HEK293 (cell line): Measurements from ENCODE around the gene PALD1.

Source experiments
- KLF16 ChIP-seq: fragments of 450-650 bp; formaldehyde crosslinking; IDR thresholded peaks from 2 replicates; pipeline ENCODE4 v1.5.1; 2017; ENCODE audit warnings: missing biosample characterization, missing genetic modification characterization
- OSR2 ChIP-seq: fragments of 450-650 bp; formaldehyde crosslinking; IDR thresholded peaks from 2 replicates; pipeline ENCODE4 v1.5.1; 2016; ENCODE audit warnings: missing biosample characterization, missing genetic modification characterization
- PRDM6 ChIP-seq: fragments of 450-650 bp; formaldehyde crosslinking; IDR thresholded peaks from 2 replicates; pipeline ENCODE4 v1.5.1; 2017; ENCODE audit warnings: missing biosample characterization, missing genetic modification characterization
- SP3 ChIP-seq: fragments of 450-650 bp; formaldehyde crosslinking; IDR thresholded peaks from 2 replicates; pipeline ENCODE4 v1.5.1; 2016; ENCODE audit warnings: missing biosample characterization, missing genetic modification characterization
- SP7 ChIP-seq: fragments of 450-650 bp; formaldehyde crosslinking; IDR thresholded peaks from 2 replicates; pipeline ENCODE4 v1.5.1; 2016; ENCODE audit warnings: missing biosample characterization, missing genetic modification characterization
- TSHZ1 ChIP-seq: fragments of 450-650 bp; formaldehyde crosslinking; IDR thresholded peaks from 2 replicates; pipeline ENCODE4 v1.5.1; 2016; ENCODE audit warnings: missing biosample characterization, missing genetic modification characterization, borderline replicate concordance
- YY1 ChIP-seq: fragments of 450-650 bp; formaldehyde crosslinking; IDR thresholded peaks from 2 replicates; pipeline ENCODE4 v1.5.1; 2018; ENCODE audit warnings: missing biosample characterization, missing genetic modification characterization
- ZBTB7A ChIP-seq: fragments of 450-650 bp; formaldehyde crosslinking; IDR thresholded peaks from 2 replicates; pipeline ENCODE4 v1.5.1; 2016; ENCODE audit warnings: low read depth, missing biosample characterization, missing genetic modification characterization
- ZFHX2 ChIP-seq: fragments of 450-650 bp; formaldehyde crosslinking; conservative IDR thresholded peaks from 2 replicates; pipeline ENCODE4 v1.5.1; 2016; ENCODE audit warnings: missing biosample characterization, missing genetic modification characterization
- ZFP3 ChIP-seq: fragments of 450-650 bp; formaldehyde crosslinking; IDR thresholded peaks from 2 replicates; pipeline ENCODE4 v1.5.1; 2016; ENCODE audit warnings: low read depth, missing biosample characterization, missing genetic modification characterization
- ZIC2 ChIP-seq: fragments of 450-650 bp; formaldehyde crosslinking; IDR thresholded peaks from 2 replicates; pipeline ENCODE4 v1.5.1; 2016; ENCODE audit warnings: missing biosample characterization, missing genetic modification characterization
- ZNF112 ChIP-seq: fragments of 450-650 bp; formaldehyde crosslinking; IDR thresholded peaks from 2 replicates; pipeline ENCODE4 v1.5.0; 2017; ENCODE audit warnings: missing biosample characterization, missing genetic modification characterization
- ZNF146 ChIP-seq: fragments of 450-650 bp; formaldehyde crosslinking; IDR thresholded peaks from 2 replicates; pipeline ENCODE4 v1.5.1; 2016; ENCODE audit warnings: missing biosample characterization, missing genetic modification characterization
- ZNF148 ChIP-seq: fragments of 450-650 bp; formaldehyde crosslinking; IDR thresholded peaks from 2 replicates; pipeline ENCODE4 v1.5.0; 2017; ENCODE audit warnings: missing biosample characterization, missing genetic modification characterization, borderline replicate concordance
- ZNF19 ChIP-seq: fragments of 450-650 bp; formaldehyde crosslinking; IDR thresholded peaks from 2 replicates; pipeline ENCODE4; 2016; ENCODE audit warnings: missing biosample characterization, missing genetic modification characterization, low read depth
- ZNF202 ChIP-seq: fragments of 450-650 bp; formaldehyde crosslinking; IDR thresholded peaks from 2 replicates; pipeline ENCODE4 v1.5.1; 2016; ENCODE audit warnings: missing biosample characterization, missing genetic modification characterization, borderline replicate concordance
- ZNF239 ChIP-seq: fragments of 450-650 bp; formaldehyde crosslinking; IDR thresholded peaks from 2 replicates; pipeline ENCODE4 v1.5.1; 2016; ENCODE audit warnings: missing biosample characterization, missing genetic modification characterization
- ZNF266 ChIP-seq: fragments of 450-650 bp; formaldehyde crosslinking; IDR thresholded peaks from 2 replicates; pipeline ENCODE4 v1.5.1; 2016; ENCODE audit warnings: missing biosample characterization, missing genetic modification characterization, low read depth
- ZNF404 ChIP-seq: fragments of 450-650 bp; formaldehyde crosslinking; IDR thresholded peaks from 2 replicates; pipeline ENCODE4 v1.5.1; 2017; ENCODE audit warnings: missing biosample characterization, missing genetic modification characterization
- ZNF560 ChIP-seq: fragments of 450-650 bp; formaldehyde crosslinking; IDR thresholded peaks from 2 replicates; pipeline ENCODE4 v1.5.1; 2017; ENCODE audit warnings: missing biosample characterization, missing genetic modification characterization, borderline replicate concordance
- ZNF610 ChIP-seq: fragments of 450-650 bp; formaldehyde crosslinking; IDR thresholded peaks from 2 replicates; pipeline ENCODE4 v1.5.1; 2016; ENCODE audit warnings: missing biosample characterization, missing genetic modification characterization, borderline replicate concordance
- ZNF660 ChIP-seq: fragments of 450-650 bp; IDR thresholded peaks from 2 replicates; pipeline ENCODE4 v1.5.1; 2018; ENCODE audit warnings: missing biosample characterization, mild to moderate bottlenecking, missing genetic modification characterization
- ZNF791 ChIP-seq: fragments of 450-650 bp; formaldehyde crosslinking; IDR thresholded peaks from 2 replicates; pipeline ENCODE4 v1.5.1; 2016; ENCODE audit warnings: missing biosample characterization, missing genetic modification characterization
- ZNF843 ChIP-seq: fragments of 450-650 bp; formaldehyde crosslinking; IDR thresholded peaks from 2 replicates; pipeline ENCODE4 v1.5.1; 2016; ENCODE audit warnings: missing biosample characterization, missing genetic modification characterization
- TF ChIP-seq, protein P1 (sequence below): fragments of 450-650 bp; formaldehyde crosslinking; IDR thresholded peaks from 2 replicates; pipeline ENCODE4 v1.5.1; 2016; ENCODE audit warnings: missing biosample characterization, missing genetic modification characterization

Gene PALD1

GRCh38 chr10:70584909-70585544, 106.5 kb downstream of the PALD1 start (continued):
- TF ChIP-seq YY1 (tag by site-specific recombination) = no peak
- no peak for TF ChIP-seq OSR2 (tag by site-specific recombination)
- peak; percentile 76 for TF ChIP-seq ZNF660 (tag by site-specific recombination)
- TF ChIP-seq ZBTB7A (tag by site-specific recombination) = no peak
- TF ChIP-seq ZNF19 (tag by site-specific recombination) = no peak
- TF ChIP-seq ZNF791 (tag by site-specific recombination) = no peak
- no peak for TF ChIP-seq ZNF404 (tag by site-specific recombination)
- TF ChIP-seq ZNF239 = no peak
- TF ChIP-seq ZFP3 (tag by site-specific recombination) = no peak
- TF ChIP-seq TSHZ1 (tag by site-specific recombination) = no peak
- no peak for TF ChIP-seq KLF16 (tag by site-specific recombination)
- TF ChIP-seq SP7 (tag by site-specific recombination) = no peak
- no peak for TF ChIP-seq ZNF146 (tag by site-specific recombination)
- 0 out of 2 replicates have a peak, but pooled peaks have one; percentile 21 for TF ChIP-seq PRDM6 (tag by site-specific recombination)
- no peak for TF ChIP-seq ZNF202
- TF ChIP-seq ZNF112 = no peak
- TF ChIP-seq ZNF560 = no peak
- no peak for TF ChIP-seq ZNF266 (tag by site-specific recombination)
- TF ChIP-seq ZNF843 (tag by site-specific recombination) = no peak
- TF ChIP-seq ZIC2 (tag by site-specific recombination) = peak; percentile 58; the same call in 1 of the 2 replicates
- no peak for TF ChIP-seq ZNF610 (tag by site-specific recombination)
- TF ChIP-seq ZFHX2 (tag by site-specific recombination) = 0 out of 2 replicates have a peak, but pooled peaks have one; percentile 29
- no peak for TF ChIP-seq ZNF148 (tag by site-specific recombination)
- 0 out of 2 replicates have a peak, but pooled peaks have one; percentile 17 for TF ChIP-seq SP3 (tag by site-specific recombination)
- TF ChIP-seq, protein P1, sequence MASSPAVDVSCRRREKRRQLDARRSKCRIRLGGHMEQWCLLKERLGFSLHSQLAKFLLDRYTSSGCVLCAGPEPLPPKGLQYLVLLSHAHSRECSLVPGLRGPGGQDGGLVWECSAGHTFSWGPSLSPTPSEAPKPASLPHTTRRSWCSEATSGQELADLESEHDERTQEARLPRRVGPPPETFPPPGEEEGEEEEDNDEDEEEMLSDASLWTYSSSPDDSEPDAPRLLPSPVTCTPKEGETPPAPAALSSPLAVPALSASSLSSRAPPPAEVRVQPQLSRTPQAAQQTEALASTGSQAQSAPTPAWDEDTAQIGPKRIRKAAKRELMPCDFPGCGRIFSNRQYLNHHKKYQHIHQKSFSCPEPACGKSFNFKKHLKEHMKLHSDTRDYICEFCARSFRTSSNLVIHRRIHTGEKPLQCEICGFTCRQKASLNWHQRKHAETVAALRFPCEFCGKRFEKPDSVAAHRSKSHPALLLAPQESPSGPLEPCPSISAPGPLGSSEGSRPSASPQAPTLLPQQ (tag by site-specific recombination) = peak; percentile 79
